Endothelial cell of hepatic sinusoid (primary cell): ENCODE results near the gene CD22.

Source experiments
- in situ Hi-C: cut with HindIII; loops from 2 replicates; pipeline ENCODE4 v1.10.0; 2017; ENCODE audit warnings: low sequenced_read_pairs

The CD22 gene

GRCh38 chr19:35337097-35337983 is 8.4 kb downstream of the CD22 start:
- in situ Hi-C loops = no loop called here

DNA sequence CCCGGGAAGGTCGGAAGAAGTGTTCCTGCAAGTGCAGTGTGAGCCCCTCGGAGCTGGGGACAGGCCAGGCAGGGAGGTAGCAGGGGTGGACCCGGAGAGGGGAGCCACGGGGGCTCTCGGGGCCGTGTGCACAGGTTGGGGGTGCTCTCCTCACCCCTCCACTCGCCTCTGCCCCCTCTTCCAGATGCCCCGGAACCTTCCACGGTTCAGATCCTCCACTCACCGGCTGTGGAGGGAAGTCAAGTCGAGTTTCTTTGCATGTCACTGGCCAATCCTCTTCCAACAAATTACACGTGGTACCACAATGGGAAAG is 9.0 kb downstream of the CD22 start:
- in situ Hi-C loops = no loop called here

DNA sequence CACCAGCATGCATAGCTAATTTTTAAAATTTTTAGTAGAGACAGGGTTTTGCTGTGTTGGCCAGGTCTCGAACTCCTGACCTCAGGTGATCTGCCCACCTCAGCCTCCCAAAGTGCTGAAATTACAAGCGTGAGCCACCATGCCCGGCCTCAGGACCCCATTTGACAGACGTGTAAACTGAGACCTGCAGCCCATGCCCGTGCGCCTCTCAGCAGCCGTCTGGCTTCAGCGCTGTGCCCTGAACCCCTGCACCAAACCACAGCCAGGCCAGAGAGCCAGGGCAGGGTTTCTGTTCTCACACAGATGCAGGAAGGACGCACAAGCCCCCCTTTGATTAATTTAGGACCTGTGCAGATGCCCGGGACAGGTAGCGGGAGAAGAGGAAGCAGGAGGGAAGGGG is 11.4 kb downstream of the CD22 start:
- in situ Hi-C loops = no loop called here

DNA sequence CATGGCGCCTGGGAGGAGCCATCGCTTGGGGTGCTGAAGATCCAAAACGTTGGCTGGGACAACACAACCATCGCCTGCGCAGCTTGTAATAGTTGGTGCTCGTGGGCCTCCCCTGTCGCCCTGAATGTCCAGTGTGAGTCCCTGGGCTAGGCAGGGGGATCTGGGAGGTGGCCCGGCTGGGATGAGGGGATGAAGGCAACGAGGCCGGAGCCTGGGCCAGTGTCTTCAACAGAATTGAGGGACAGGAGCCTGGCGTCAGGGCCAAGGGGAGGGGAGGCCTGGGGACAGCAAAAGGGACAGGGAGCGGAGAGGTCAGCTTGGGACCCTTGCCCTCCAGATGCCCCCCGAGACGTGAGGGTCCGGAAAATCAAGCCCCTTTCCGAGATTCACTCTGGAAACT is 12.0 kb downstream of the CD22 start:
- in situ Hi-C loops = no loop called here

- in situ Hi-C loops = no loop called here
Observed at GRCh38 chr19:35341565-35342225, 12.7 kb downstream of the CD22 start.

DNA sequence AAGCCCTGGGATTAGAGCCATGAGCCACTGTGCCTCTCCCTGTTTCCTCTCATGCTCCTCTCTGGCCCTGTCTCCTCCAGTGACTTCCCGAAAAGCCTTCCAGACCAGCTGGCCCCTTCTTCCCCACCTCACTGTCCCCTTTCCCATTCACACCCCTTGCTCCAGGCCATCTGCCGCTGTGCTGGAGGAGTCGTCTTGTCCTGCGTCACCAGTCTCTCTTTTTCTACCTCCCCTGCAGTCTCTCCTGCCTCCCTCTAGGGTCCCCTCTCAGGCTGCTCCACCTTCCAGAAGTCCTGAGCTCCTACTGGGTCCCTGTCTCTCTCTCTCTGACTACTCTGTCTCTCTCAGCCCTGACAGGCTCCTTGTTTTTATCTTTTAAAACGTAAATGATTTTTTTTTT is 13.4 kb downstream of the CD22 start:
- in situ Hi-C loops = no loop called here

DNA sequence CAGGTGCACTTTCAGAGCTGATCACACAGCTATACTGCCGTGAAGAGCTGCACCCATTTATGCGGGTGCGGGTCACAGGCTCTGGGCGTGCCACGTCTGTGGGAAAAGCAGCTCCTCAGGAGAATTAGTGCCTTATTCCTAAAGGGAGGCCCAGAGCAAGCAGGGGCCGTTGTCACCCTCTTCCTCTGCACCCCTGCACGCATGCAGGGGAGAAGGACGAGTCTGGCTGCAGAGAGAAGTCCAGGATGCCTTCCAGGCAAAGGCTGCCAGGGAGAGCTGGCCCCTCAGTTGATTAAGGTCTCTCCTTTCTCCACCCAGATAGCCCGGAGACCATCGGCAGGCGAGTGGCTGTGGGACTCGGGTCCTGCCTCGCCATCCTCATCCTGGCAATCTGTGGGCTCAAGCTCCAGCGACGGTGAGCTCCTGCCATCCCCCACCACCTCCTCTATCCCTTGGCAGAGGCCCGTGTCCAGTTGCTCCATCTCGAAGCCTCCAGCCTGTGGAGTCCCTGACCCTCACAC is 15.6 kb downstream of the CD22 start:
- in situ Hi-C loops = no loop called here

DNA sequence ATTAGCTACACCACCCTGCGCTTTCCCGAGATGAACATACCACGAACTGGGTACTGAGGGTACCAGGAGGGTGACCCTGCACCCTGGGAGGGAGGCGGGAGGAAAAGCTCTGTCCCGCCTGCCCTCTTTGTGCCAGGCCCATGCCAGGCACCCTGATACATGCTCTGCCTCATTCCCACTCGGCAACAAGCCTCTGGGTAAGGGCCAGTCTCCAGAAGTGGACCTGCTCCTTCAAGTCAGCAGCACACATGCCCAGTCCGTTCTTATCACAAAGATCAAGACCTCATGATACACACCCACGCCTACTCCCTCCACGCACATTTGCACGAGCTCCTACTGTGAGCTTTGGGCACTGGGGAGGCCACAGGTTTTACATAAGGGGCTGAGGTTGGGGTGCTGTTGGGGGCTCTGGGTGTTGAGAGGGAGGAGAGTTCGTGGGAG is 16.7 kb downstream of the CD22 start:
- in situ Hi-C loops = no loop called here

DNA sequence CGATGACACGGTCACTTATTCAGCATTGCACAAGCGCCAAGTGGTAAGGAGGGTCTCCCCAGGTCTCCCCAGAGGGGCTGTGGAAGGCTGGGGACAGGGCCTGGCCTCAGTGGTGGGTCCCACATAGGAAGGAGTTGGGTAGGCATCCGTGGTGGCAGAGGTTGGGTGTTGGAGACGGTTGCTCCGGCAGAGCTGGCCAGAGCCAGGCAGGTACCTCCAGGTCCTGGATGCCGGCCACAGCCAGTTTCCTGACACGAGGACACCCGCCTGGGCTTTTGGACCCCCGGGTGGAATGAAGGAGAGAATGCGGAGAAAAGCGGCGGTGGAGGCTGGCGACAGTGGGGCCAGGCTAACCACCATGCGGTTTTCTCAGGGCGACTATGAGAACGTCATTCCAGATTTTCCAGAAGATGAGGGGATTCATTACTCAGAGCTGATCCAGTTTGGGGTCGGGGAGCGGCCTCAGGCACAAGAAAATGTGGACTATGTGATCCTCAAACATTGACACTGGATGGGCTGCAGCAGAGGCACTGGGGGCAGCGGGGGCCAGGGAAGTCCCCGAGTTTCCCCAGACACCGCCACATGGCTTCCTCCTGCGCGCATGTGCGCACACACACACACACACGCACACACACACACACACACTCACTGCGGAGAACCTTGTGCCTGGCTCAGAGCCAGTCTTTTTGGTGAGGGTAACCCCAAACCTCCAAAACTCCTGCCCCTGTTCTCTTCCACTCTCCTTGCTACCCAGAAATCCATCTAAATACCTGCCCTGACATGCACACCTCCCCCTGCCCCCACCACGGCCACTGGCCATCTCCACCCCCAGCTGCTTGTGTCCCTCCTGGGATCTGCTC is 17.4 kb downstream of the CD22 start:
- in situ Hi-C loops = no loop called here

GRCh38 chr19:35347171-35347929 is 18.4 kb downstream of the CD22 start, which contains the start of gene FFAR1:
FFAR1 (plus strand) TSS chr19:35347902; CDS start chr19:35351552, 3,650 bp downstream.
- in situ Hi-C loops = no loop called here

- in situ Hi-C loops = no loop called here
Observed at GRCh38 chr19:35347930-35348298, 18.9 kb downstream of the CD22 start.

DNA sequence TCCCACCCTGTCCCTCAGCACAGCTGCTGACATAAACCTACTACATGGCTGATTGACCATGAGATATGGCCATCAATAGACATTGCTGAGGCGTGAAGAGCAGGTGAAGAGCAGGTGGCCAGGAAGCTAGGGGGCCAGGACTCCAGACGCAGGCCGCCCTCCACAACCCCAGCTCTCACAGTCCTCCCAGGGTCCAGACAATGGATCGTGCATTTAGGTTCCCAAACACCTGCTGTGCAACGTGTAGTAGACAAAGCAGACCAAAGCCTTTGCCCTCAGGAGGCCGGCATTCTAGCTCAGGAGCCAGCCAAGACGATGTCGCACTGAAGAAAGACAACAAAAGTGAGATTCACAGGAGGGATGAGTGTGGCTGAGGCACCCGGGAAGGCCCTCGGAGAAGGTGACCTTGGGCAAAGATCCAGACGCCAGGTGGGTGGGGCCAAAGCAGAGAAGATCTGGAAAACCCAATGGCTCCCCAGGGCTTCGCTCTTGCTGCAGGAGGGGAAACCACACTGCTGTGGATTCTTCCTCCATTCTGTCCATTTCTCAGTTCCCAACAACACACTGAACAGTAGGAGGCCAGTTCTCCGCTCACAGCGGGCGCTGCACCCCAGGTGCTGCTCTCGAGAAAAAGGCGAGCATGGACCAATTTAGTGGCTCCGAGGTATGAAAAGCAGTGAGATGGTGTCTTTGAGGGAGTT is 20.1 kb downstream of the CD22 start:
- in situ Hi-C loops = no loop called here

DNA sequence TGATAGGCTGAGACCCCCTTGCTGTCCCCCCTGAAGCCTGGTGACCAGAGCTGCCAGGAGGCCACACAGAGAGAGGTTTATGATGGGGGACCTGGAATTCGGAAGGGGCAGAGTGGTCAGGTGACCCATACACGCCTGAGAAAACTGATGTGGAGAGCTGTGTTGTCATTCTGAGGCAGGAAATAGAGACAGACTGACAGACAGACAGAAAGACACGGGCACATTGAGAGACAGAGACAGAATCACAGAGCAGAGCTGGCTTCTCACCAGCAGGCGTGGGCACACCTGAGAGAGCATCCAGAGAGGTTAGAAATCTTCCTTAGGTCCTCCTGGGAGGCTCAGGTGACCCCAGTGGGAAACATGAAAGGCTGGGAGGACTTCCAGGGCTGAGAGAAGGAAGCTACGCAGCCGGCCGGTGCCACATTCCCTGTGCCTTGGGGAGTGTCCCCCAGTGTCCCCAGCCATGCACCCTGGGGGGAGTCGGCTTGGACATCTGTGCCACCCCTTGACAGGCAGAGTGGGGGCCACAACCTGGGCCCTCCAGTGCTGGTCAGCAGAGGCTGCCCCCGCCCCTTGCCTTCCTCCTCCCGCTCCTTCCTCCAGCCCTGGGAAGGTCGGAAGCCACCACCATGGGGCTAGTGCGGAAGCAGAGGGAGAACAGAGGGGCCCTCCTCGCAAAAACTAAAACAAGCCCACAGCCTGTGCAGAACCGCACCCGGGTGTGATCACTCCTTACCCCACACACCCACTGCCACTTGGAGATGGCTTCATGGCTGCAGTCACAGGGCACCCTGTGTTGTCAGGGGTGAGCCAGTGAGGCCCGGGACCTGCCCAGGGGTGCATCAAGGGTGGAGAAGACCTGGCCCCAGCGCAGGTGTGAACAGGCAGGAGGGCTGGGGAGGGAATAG is 20.9 kb downstream of the CD22 start:
- in situ Hi-C loops = loop anchor here (5.0 kb wide), 5 partner anchors 42 to 137 kb away; partner anchors contain the start of gene HAMP

DNA sequence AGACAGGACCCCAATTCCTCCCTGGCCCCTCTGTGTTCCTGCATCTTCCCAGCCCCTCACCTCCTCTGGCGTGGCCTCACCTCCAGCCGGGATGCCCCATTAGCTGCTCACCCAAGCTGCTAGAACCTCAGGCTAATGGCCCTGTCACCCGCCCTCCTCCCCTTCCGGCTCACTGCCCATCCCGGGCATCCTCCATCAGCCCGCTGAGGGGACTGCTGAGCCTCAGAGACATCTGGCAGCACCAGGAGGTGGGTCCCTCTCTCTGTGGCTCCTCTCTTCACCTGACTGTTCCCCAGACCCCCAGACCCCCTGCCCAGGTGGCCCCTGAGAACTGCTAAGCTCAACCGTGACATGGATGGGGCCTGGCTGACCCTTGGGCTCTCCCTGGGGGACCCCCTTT is 21.6 kb downstream of the CD22 start:
- in situ Hi-C loops = loop anchor here (5.0 kb wide), 5 partner anchors 42 to 137 kb away; partner anchors contain the start of gene HAMP

GRCh38 chr19:35351411-35352176 is 22.6 kb downstream of the CD22 start:
- in situ Hi-C loops = loop anchor here (5.0 kb wide), 5 partner anchors 41 to 136 kb away; partner anchors contain the start of gene HAMP

DNA sequence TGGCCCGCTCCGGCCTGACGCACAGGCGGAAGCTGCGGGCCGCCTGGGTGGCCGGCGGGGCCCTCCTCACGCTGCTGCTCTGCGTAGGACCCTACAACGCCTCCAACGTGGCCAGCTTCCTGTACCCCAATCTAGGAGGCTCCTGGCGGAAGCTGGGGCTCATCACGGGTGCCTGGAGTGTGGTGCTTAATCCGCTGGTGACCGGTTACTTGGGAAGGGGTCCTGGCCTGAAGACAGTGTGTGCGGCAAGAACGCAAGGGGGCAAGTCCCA is 23.1 kb downstream of the CD22 start:
- in situ Hi-C loops = loop anchor here (5.0 kb wide), 5 partner anchors 40 to 135 kb away; partner anchors contain the start of gene HAMP

DNA sequence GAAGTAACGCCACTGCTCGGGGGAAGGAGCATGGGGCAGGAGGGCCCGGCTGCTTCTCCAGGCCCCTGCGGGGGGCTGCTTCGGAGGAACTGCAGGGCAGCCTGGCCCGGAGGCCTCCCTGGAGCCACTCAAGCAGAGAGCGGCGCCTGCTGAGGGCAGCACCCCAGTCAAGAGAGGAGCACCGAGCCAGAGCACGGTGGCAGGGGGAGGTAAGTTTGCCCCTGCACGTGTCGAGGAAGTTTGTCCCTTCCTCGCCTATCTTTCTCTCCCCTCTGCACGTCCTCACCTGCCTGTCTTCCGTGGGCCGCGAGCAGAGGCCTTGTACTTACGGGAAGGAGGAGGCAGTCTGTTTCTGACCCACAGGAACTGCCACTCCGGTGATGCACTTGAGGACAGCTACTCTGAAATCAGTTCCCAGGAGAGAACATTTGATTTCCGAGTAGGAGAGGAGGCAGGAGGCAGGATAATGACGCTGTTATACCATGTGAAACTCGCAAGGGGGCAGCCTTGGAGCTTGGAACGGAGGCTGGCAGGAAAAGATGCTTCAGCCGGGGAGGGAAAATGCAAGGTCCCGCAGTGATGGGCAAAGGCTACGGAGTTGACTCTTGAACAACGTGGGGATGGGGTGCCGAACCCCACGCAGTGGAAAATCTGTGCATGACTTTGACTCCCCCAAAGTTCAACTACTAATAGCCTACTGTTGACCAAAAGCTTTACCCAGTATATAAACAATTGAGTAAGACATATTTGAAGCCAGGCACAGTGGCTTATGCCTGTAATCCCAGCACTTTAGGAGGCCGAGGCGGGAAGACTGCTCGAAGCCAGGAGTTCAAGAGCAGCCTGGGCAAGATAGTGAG is 23.7 kb downstream of the CD22 start:
- in situ Hi-C loops = loop anchor here (5.0 kb wide), 5 partner anchors 40 to 135 kb away; partner anchors contain the start of gene HAMP
